HEK293 (cell line): ENCODE results near the gene SLC16A6.

Source experiments
- ZBTB21 ChIP-seq: fragments of 450-650 bp; formaldehyde crosslinking; IDR thresholded peaks from 2 replicates; pipeline ENCODE4 v1.5.1; 2017; ENCODE audit warnings: missing biosample characterization, missing genetic modification characterization
- ZNF132 ChIP-seq: fragments of 450-650 bp; formaldehyde crosslinking; IDR thresholded peaks from 2 replicates; pipeline ENCODE4 v1.5.1; 2017; ENCODE audit warnings: missing biosample characterization, missing genetic modification characterization, borderline replicate concordance
- ZNF214 ChIP-seq: fragments of 450-650 bp; formaldehyde crosslinking; IDR thresholded peaks from 2 replicates; pipeline ENCODE4 v1.5.1; 2017; ENCODE audit warnings: missing biosample characterization, mild to moderate bottlenecking, missing genetic modification characterization, borderline replicate concordance
- ZNF274 ChIP-seq, 2 experiments: fragments of 200-500 bp in 1 of 2; fragments of 450-650 bp in 1 of 2; sonication (Bioruptor generic) in 1 of 2; formaldehyde crosslinking in 1 of 2; IDR thresholded peaks; 2 replicates each; pipeline versions ENCODE4 v1.5.1 to v1.6.1; 2014 to 2016; ENCODE audit warnings: borderline replicate concordance in 1 of 2, inconsistent platforms in 1 of 2, low read length in 1 of 2, missing biosample characterization in 1 of 2, missing genetic modification characterization in 1 of 2
- TF ChIP-seq, protein P1 (sequence below): fragments of 450-650 bp; formaldehyde crosslinking; IDR thresholded peaks from 2 replicates; pipeline ENCODE4 v1.5.1; 2016; ENCODE audit warnings: missing biosample characterization, missing genetic modification characterization
- TF ChIP-seq, protein P2 (sequence below): sonication (generic); formaldehyde crosslinking; IDR thresholded peaks from 2 replicates; pipeline ENCODE4 v1.8.1; 2022; ENCODE audit warnings: mild to moderate bottlenecking, moderate library complexity, missing genetic modification reagents
- TF ChIP-seq, protein P3 (sequence below): fragments of 450-650 bp; formaldehyde crosslinking; IDR thresholded peaks from 2 replicates; pipeline ENCODE4 v1.5.1; 2016; ENCODE audit warnings: missing biosample characterization, missing genetic modification characterization, low read depth

DNA sequence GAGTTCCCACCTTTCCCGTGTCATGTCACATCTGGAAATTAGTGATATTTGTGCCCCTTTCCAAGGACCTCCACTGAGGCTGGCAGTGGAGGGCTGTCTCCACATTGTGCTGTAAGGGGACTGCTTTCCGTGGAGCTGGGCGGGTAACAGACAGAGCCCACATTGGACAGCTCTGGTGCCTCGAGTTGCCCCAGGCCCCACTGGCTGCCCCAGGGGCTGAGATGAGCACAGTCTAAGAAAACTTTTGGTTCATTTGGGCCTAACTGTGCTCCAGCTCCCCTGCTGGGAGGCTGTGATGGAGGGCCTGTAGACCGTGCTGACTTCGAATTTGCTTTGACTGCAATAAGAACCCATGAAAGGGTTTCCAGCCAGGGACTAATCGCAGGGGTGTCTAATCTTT is 38.4 kb upstream of the SLC16A6 start:
- TF ChIP-seq ZNF132 (tag by site-specific recombination) (no peak), ZBTB21 (tag by site-specific recombination) (no peak), ZNF274 (IDR thresholded peaks at IDR 0.05; ENCODE audit: low read length) (no peak), ZNF274 (tag by site-specific recombination; IDR thresholded peaks at IDR 0.05; ENCODE audit: borderline replicate concordance) (no peak), ZNF214 (tag by site-specific recombination) (no peak)
- TF ChIP-seq, protein P1, sequence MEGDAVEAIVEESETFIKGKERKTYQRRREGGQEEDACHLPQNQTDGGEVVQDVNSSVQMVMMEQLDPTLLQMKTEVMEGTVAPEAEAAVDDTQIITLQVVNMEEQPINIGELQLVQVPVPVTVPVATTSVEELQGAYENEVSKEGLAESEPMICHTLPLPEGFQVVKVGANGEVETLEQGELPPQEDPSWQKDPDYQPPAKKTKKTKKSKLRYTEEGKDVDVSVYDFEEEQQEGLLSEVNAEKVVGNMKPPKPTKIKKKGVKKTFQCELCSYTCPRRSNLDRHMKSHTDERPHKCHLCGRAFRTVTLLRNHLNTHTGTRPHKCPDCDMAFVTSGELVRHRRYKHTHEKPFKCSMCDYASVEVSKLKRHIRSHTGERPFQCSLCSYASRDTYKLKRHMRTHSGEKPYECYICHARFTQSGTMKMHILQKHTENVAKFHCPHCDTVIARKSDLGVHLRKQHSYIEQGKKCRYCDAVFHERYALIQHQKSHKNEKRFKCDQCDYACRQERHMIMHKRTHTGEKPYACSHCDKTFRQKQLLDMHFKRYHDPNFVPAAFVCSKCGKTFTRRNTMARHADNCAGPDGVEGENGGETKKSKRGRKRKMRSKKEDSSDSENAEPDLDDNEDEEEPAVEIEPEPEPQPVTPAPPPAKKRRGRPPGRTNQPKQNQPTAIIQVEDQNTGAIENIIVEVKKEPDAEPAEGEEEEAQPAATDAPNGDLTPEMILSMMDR (tag by site-specific recombination): no peak
- TF ChIP-seq, protein P2, sequence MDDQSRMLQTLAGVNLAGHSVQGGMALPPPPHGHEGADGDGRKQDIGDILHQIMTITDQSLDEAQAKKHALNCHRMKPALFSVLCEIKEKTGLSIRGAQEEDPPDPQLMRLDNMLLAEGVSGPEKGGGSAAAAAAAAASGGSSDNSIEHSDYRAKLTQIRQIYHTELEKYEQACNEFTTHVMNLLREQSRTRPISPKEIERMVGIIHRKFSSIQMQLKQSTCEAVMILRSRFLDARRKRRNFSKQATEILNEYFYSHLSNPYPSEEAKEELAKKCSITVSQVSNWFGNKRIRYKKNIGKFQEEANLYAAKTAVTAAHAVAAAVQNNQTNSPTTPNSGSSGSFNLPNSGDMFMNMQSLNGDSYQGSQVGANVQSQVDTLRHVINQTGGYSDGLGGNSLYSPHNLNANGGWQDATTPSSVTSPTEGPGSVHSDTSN (CRISPR knock-in tag): no peak
- TF ChIP-seq, protein P3, sequence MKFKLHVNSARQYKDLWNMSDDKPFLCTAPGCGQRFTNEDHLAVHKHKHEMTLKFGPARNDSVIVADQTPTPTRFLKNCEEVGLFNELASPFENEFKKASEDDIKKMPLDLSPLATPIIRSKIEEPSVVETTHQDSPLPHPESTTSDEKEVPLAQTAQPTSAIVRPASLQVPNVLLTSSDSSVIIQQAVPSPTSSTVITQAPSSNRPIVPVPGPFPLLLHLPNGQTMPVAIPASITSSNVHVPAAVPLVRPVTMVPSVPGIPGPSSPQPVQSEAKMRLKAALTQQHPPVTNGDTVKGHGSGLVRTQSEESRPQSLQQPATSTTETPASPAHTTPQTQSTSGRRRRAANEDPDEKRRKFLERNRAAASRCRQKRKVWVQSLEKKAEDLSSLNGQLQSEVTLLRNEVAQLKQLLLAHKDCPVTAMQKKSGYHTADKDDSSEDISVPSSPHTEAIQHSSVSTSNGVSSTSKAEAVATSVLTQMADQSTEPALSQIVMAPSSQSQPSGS (tag by site-specific recombination): no peak
